Tibial nerve (tissue), 3 donors: ENCODE results near the gene CRYGB.

Experiments used
- CTCF ChIP-seq, 5 experiments: fragments of 200-600 bp in 3 of 5; fragments of 450-650 bp in 2 of 5; sonication (generic) in 3 of 5; IDR thresholded peaks; one replicate each; pipeline ENCODE4 v1.5.1; 2016 to 2019; ENCODE audit warnings: antibody characterized with exemption in 5 of 5, mild to moderate bottlenecking in 3 of 5, moderate library complexity in 2 of 5
- POLR2A ChIP-seq, 2 donors: fragments of 450-650 bp; IDR thresholded peaks; one replicate each; pipeline ENCODE4 v1.6.1; 2017; ENCODE audit warnings: antibody characterized with exemption in 2 of 2, mild to moderate bottlenecking in 2 of 2, moderate library complexity in 2 of 2

GRCh38 chr2:208118918-208119317, 27.0 kb downstream of the CRYGB start:
- TF ChIP-seq POLR2A (IDR thresholded peaks at IDR 0.05) (no peak), CTCF (IDR thresholded peaks at IDR 0.05) (no peak)
